Activated CD4-positive, alpha-beta T cell treated with anti-CD3 and anti-CD28 coated beads for 36 hours (primary cell): Measurements from ENCODE around the gene FRMD6. TPM values are rescaled to one million over a fixed set of nuclear protein-coding genes. Genes with fewer than 3 reads are reported as not detected.

ENCODE experiments used
- ATAC-seq: fragments of 200-7000 bp; cut with Tn5 transposase; one replicate; pipeline ENCODE4 v1.10.0; 2021; ENCODE audit warnings: mild to moderate bottlenecking, moderate library complexity
- CTCF ChIA-PET: fragments of 350-600 bp; sonication (Branson Sonifier 250); formaldehyde crosslinking; loops from one replicate; lab custom pipeline; 2021; ENCODE audit warnings: antibody characterized with exemption; lab: Charles Lee
- POLR2A ChIA-PET: fragments of 350-600 bp; sonication (Branson Sonifier 250); formaldehyde crosslinking; loops from one replicate; lab custom pipeline; 2021; ENCODE audit warnings: antibody characterized with exemption, inconsistent platforms; lab: Charles Lee
- DNase-seq: peaks from one replicate; pipeline ENCODE4 v3.0.0-alpha.2; 2020
- H3K27ac Mint-ChIP-seq: one replicate; pipeline ENCODE4 v1.8.0; 2021; ENCODE audit warnings: mixed read lengths
- H3K27me3 Mint-ChIP-seq: one replicate; pipeline ENCODE4 v1.8.0; 2021; ENCODE audit warnings: mixed read lengths
- H3K36me3 Mint-ChIP-seq: one replicate; pipeline ENCODE4 v1.8.0; 2021; ENCODE audit warnings: low read depth, mixed read lengths
- H3K4me1 Mint-ChIP-seq: one replicate; pipeline ENCODE4 v1.8.0; 2021; ENCODE audit warnings: mixed read lengths
- H3K4me3 Mint-ChIP-seq: one replicate; pipeline ENCODE4 v1.8.0; 2021; ENCODE audit warnings: mild to moderate bottlenecking, moderate library complexity, mixed read lengths
- H3K9me3 Mint-ChIP-seq: one replicate; pipeline ENCODE4 v1.8.0; 2021; ENCODE audit warnings: low read depth, mixed read lengths
- intact Hi-C, 2 experiments: fragments of 100-400 bp; cut with DNase I in 1 of 2; cut with micrococcal nuclease in 1 of 2; formaldehyde crosslinking; loops; one replicate each; pipeline versions ENCODE4 v1.14.2 to v1.15.1; 2022 to 2024; cut with DNase I, micrococcal nuclease
- total RNA-seq, 2 experiments: library from RNA; stranded (reverse); gene quantifications; one replicate each; pipeline ENCODE4 v1.2.3, GENCODE V29; 2021

The FRMD6 gene
- total RNA-seq, 2 experiments from 2014 or later, result 7.5 to 8.0 TPM

DNA sequence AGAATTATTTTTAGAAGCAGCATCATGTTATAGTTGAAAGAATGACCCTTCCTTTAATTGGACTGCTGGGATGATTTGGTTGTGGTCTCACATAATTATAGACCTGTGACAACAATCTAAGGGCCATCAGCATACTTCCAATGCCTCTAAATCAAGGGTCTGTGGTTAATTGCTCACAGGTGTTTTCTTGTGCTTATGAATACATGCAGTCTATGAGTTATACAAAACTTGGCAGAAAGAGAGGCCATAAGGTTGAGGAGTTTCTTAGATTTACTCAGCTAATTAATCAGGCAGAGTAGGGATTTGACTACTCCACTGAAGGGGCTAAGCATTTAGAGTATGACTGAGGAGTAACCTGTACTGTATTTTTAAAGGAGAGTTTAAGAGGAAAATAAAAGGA, 37.0 kb upstream of the FRMD6 start:
- H3K27ac Mint-ChIP-seq, result no peak overlapping the region
- CTCF ChIA-PET, result interaction anchor here (0.9 kb wide), 1 partner anchor 161 kb away, joined by 3 read pairs; no protein-coding TSS in a partner anchor
- DNase-seq (no peak), ATAC-seq (peak; percentile 78)
- peaks cover 18% of the 10 kb centered on the region for H3K4me1 Mint-ChIP-seq
- peaks cover 8% of the 10 kb centered on the region for H3K27me3 Mint-ChIP-seq
- POLR2A ChIA-PET, result interaction anchor here (0.6 kb wide), 1 partner anchor 654 kb away, joined by 3 read pairs; no protein-coding TSS in a partner anchor
- no peaks in the 10 kb centered on the region for H3K9me3 Mint-ChIP-seq
- no peak overlapping the region for H3K4me3 Mint-ChIP-seq
- H3K36me3 Mint-ChIP-seq, result no peaks in the 10 kb centered on the region
- intact Hi-C loops, result loop anchor here in 1 of 2 experiments (5.0 kb wide), 1 partner anchor 63 kb away; no protein-coding TSS in a partner anchor

DNA sequence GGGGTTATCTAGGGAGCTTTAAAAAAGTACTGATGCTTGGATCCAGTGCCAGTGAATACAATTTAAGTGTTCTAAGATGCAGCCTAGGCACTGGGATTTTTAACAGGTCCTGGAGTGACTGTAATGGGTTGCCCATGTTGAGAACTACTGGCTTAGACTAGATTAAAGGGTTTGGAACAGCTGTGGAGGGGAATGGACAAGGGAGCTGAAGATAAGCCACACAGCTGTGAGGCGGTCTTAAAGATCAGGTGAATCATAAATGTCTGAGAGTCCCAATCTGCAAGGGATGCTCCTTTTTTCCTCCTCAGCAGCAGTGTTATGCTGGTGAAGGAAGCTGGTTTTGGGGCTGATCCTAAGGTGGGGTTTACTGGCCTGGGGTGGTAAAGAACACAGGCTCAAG, 35.5 kb upstream of the FRMD6 start:
- no peak for ATAC-seq
- POLR2A ChIA-PET, result no interaction called here

DNA sequence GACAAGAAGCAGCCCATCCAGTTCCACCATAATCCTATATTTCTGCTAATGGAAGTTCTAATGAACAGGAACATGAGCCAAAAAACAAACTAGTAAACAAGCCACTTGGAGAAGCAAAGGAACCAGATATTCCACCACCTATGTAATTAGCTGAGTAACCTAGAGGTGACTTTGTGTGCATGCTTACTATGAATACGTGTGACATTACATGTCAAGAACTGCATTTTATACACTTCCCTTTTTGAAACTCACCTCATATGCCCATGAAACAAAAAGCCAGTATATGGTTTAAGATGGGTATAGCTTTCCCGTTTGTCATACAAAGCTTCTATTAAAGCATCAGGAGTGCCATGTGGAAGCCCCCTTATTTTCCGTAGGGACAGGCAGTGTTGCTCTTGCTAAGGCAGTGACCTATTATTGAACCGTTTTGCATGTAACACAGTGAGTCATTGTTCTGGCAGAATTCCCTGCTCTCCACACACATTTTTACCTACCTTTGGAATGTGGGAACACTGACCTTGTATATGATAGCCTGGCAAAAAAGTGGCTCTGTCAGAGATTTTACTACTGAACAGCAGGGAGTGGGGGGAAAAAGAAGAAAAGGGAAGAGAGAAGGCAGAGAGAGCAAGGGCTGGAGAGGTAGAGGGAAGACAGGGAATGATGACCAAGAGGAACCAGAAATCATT, 34.8 kb upstream of the FRMD6 start:
- no peak for DNase-seq
- ATAC-seq, result no peak
- Mint-ChIP-seq H3K27ac (no peak overlapping the region), H3K9me3 (no peaks in the 10 kb centered on the region), H3K36me3 (no peaks in the 10 kb centered on the region), H3K4me1 (peaks cover 18% of the 10 kb centered on the region), H3K27me3 (peaks cover 6% of the 10 kb centered on the region), H3K4me3 (no peak overlapping the region)
- intact Hi-C loops, result no loop called here
- ChIA-PET POLR2A (interaction anchor here (0.5 kb wide), 1 partner anchor 109 kb away, joined by 4 read pairs; no protein-coding TSS in a partner anchor), CTCF (interaction anchor here (1.5 kb wide), 1 partner anchor 20 kb away, joined by 3 read pairs; no protein-coding TSS in a partner anchor)

More for the DNA sequence above, 35.5 kb upstream of the FRMD6 start:
- peaks cover 6% of the 10 kb centered on the region for H3K27me3 Mint-ChIP-seq
- H3K27ac Mint-ChIP-seq, result no peak overlapping the region
- CTCF ChIA-PET, result interaction anchor here (0.6 to 1.5 kb wide), 2 partner anchors 20 to 163 kb away, joined by 3 to 4 read pairs; no protein-coding TSS in a partner anchor
- H3K9me3 Mint-ChIP-seq, result no peaks in the 10 kb centered on the region
- H3K4me3 Mint-ChIP-seq, result no peak overlapping the region
- H3K36me3 Mint-ChIP-seq, result no peaks in the 10 kb centered on the region
- intact Hi-C loops, result no loop called here
- H3K4me1 Mint-ChIP-seq, result peaks cover 18% of the 10 kb centered on the region
- DNase-seq, result no peak

DNA sequence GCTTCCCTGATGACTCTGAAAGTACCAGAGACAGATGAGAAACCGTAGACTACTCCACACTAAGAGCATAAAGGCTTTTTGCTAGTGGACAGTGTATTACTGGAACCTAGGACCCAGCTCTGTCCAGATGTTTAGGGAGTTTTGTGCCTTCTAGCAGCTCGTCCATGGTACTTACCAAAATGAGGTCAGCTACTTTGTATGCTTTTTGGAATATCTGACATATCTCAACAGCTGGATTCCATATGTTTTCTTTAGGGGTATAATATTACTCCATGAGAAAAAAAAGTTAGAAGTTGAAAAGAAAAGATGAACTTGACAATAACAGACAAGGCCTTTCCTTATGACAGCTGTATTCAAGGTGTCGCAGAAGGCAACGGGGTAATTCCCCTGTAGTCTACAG, 32.1 kb upstream of the FRMD6 start:
- H3K4me3 Mint-ChIP-seq, result no peak overlapping the region
- peaks cover 4% of the 10 kb centered on the region for H3K4me1 Mint-ChIP-seq
- ChIA-PET POLR2A (no interaction called here), CTCF (interaction anchor here (2.1 kb wide), 1 partner anchor 33 kb away, joined by 6 read pairs; the partner anchor contains the start of gene FRMD6)
- ATAC-seq (no peak), DNase-seq (no peak)
- H3K27ac Mint-ChIP-seq, result no peak overlapping the region
- H3K27me3 Mint-ChIP-seq, result peaks cover 11% of the 10 kb centered on the region
- H3K9me3 Mint-ChIP-seq, result no peaks in the 10 kb centered on the region
- intact Hi-C loops, result no loop called here
- no peaks in the 10 kb centered on the region for H3K36me3 Mint-ChIP-seq

DNA sequence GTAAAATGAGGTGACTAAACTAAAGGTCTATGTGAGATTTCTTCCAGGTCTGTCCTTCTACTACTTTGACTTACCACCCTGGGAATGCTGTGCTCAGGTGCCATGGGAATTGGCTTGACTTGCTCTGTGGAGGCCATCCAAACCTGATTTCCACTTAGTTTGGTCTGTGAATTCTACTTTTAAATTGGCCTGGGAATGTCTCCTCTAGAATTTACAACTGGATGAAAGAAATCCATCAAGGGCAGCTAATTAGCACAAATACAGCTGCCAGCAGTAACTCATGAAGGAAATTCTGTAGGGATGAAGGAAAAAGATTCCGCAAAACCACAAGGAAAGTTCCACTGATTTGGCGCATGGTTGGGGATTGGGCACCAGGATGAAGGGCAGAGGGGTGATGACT, 31.7 kb upstream of the FRMD6 start:
- intact Hi-C loops, result no loop called here
- no peaks in the 10 kb centered on the region for H3K36me3 Mint-ChIP-seq
- H3K27ac Mint-ChIP-seq, result no peak overlapping the region
- H3K4me1 Mint-ChIP-seq, result no peaks in the 10 kb centered on the region
- ChIA-PET POLR2A (no interaction called here), CTCF (interaction anchor here (0.6 to 2.1 kb wide), 2 partner anchors 32 to 36 kb away, joined by 3 to 6 read pairs; partner anchors contain the start of gene FRMD6)
- ATAC-seq (no peak), DNase-seq (no peak)
- peaks cover 11% of the 10 kb centered on the region for H3K27me3 Mint-ChIP-seq
- no peak overlapping the region for H3K4me3 Mint-ChIP-seq
- no peaks in the 10 kb centered on the region for H3K9me3 Mint-ChIP-seq

DNA sequence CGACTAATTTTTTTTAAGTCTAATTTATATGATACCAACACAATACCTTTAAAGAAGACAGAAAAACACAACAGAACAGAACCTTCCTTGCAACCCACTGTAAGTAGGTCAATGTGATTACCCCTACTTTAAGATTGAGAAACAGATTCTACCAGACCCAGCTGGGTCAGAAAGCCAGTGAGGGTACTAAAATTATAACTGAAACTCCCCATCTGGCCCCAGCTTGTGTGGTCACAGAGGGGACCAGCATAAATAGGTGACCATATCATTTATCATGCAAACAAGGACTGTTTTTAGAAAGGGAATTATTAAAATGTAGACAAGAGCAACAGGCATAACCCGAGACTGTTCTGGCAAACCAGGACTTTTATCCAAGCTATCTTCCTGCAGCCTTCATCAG, 30.1 kb upstream of the FRMD6 start:
- Mint-ChIP-seq H3K9me3 (no peaks in the 10 kb centered on the region), H3K4me3 (no peak overlapping the region), H3K27ac (no peak overlapping the region), H3K27me3 (peaks cover 11% of the 10 kb centered on the region), H3K4me1 (peaks cover 5% of the 10 kb centered on the region), H3K36me3 (no peaks in the 10 kb centered on the region)
- ChIA-PET CTCF (interaction anchor here (0.6 to 1.1 kb wide), 3 partner anchors 21 to 394 kb away, joined by 3 to 4 read pairs (median 3); no protein-coding TSS in a partner anchor), POLR2A (interaction anchor here (0.6 kb wide), 1 partner anchor 81 kb away, joined by 4 read pairs; no protein-coding TSS in a partner anchor)
- intact Hi-C loops, result no loop called here
- DNase-seq (no peak), ATAC-seq (no peak)

DNA sequence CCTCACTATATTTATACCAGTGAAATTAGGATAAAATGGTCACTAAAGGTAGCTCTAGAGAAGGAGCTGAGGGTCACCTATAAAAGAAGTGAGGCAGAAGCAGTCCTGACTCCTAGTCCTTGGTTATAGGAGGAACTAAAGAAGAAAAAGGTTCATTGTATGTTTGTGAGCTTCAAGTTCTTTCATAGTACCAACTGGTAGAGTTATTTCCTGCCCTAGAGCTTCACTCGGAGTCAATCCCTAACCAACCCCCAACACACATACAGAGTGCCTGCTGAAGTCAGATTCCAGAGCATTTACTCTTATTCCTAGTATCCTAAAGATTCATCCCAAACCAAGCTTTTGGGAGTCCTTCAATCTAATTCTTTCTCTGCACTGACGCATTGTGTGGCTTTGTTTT, 29.3 kb upstream of the FRMD6 start:
- ATAC-seq (no peak), DNase-seq (no peak)
- no peak overlapping the region for H3K27ac Mint-ChIP-seq
- ChIA-PET CTCF (interaction anchor here (0.6 to 1.1 kb wide), 2 partner anchors 21 to 64 kb away, joined by 3 read pairs; no protein-coding TSS in a partner anchor), POLR2A (no interaction called here)
- peaks cover 7% of the 10 kb centered on the region for H3K4me1 Mint-ChIP-seq
- peaks cover 11% of the 10 kb centered on the region for H3K27me3 Mint-ChIP-seq
- no peaks in the 10 kb centered on the region for H3K9me3 Mint-ChIP-seq
- H3K36me3 Mint-ChIP-seq, result no peaks in the 10 kb centered on the region
- no peak overlapping the region for H3K4me3 Mint-ChIP-seq
- intact Hi-C loops, result no loop called here

DNA sequence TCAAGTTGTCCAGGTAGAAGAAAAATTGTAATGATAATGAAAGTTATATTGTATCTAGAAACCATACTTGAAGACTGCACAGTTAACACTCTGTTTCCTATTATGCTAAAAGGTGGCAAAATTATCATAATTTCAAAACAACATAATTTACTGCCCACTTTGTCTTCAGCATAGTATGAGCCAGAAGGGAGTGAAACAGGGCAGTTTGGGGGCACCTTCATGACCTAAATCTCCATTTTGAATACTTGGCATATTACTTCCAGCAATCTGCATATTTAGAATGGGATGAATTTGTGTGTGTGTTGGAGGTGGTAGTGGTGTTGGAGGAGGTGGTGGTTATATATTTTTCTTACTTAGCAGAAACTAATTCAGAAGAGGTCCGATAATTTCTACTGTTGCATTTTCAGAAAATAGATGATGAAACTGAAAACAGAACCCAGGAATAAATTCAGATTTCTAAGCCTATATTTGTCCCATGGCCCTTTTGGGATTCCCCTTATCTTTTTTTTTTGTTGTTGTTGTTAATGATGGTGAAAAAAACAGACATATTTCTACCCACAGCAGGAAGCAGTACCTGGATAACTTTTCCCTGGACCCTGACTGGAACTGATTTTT, 26.6 kb upstream of the FRMD6 start:
- peaks cover 7% of the 10 kb centered on the region for H3K4me1 Mint-ChIP-seq
- CTCF ChIA-PET, result interaction anchor here (0.6 to 0.7 kb wide), 2 partner anchors 19 to 342 kb away, joined by 3 read pairs; no protein-coding TSS in a partner anchor
- H3K4me3 Mint-ChIP-seq, result no peak overlapping the region
- intact Hi-C loops, result no loop called here
- H3K27ac Mint-ChIP-seq, result no peak overlapping the region
- peaks cover 2% of the 10 kb centered on the region for H3K36me3 Mint-ChIP-seq
- no peak for DNase-seq
- POLR2A ChIA-PET, result interaction anchor here (0.7 kb wide), 1 partner anchor 48 kb away, joined by 3 read pairs; no protein-coding TSS in a partner anchor
- no peak for ATAC-seq
- H3K9me3 Mint-ChIP-seq, result peaks cover 2% of the 10 kb centered on the region
- peaks cover 8% of the 10 kb centered on the region for H3K27me3 Mint-ChIP-seq

DNA sequence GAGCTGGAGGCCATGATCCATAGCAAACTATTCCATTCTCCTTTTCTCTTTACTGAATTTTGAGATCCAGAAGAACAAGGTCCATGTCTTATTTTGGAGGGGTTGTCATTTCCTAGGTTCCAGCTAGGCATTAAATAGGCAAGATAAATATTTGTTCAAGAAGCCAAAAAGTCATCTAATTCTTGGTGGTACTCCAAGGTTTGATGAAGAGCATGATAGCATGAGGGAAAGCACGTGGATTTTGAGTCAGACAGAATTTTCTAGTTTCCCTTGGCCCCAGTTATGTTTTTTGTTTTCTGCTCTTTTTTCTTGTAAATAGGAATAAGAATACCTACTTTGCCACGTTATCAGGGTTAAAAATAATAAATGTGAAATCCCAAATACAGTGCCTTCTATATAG, 25.5 kb upstream of the FRMD6 start:
- Mint-ChIP-seq H3K9me3 (peaks cover 2% of the 10 kb centered on the region), H3K4me1 (peaks cover 9% of the 10 kb centered on the region), H3K4me3 (no peak overlapping the region), H3K27ac (no peak overlapping the region), H3K36me3 (peaks cover 2% of the 10 kb centered on the region), H3K27me3 (peaks cover 8% of the 10 kb centered on the region)
- intact Hi-C loops, result no loop called here
- ATAC-seq (no peak), DNase-seq (no peak)
- ChIA-PET CTCF (no interaction called here), POLR2A (no interaction called here)

DNA sequence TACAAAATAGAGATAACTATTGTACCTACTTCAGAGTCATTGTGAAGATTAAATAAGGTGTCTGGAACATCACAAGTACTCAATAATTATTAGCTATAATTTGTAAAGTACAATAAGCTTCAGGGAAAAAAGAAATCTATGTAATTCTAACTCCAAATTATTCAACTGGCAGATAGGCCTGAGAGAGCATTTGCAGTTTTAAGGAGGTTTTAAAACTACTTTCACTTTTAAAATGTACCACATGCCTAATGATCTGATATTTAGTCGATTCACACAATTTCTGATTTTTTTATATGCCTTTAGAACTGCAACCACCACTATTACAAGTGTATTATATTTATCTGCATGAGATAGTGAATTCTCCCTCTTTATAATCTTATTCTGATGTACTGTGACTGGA, 24.9 kb upstream of the FRMD6 start:
- POLR2A ChIA-PET, result no interaction called here
- Mint-ChIP-seq H3K4me3 (no peak overlapping the region), H3K27ac (no peak overlapping the region), H3K36me3 (peaks cover 2% of the 10 kb centered on the region), H3K27me3 (peaks cover 8% of the 10 kb centered on the region), H3K9me3 (peaks cover 2% of the 10 kb centered on the region), H3K4me1 (peaks cover 15% of the 10 kb centered on the region)
- CTCF ChIA-PET, result no interaction called here
- no peak for ATAC-seq
- no peak for DNase-seq
- intact Hi-C loops, result no loop called here

DNA sequence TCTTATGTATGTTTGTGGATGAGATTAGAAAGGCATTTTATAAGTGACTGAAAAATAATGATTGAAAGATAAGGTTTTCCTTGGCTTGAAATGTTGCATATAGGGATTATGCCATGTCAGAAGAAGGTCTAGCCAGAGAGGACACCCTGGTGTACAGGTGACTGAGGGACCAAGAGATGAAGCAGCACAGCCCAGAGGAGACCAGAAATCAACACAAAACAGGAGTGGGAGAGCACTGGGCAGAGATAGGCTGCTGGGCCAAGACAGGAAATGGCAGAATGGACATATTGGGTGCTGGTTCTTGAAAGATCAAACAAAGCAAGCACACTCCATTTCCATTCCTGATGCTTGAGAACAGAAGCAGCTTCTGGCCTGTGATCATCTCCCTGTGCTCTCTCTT, 24.4 kb upstream of the FRMD6 start:
- ChIA-PET POLR2A (no interaction called here), CTCF (no interaction called here)
- intact Hi-C loops, result no loop called here
- H3K9me3 Mint-ChIP-seq, result peaks cover 2% of the 10 kb centered on the region
- no peak for ATAC-seq
- H3K27ac Mint-ChIP-seq, result no peak overlapping the region
- H3K36me3 Mint-ChIP-seq, result peaks cover 2% of the 10 kb centered on the region
- H3K4me1 Mint-ChIP-seq, result peaks cover 18% of the 10 kb centered on the region
- DNase-seq, result no peak
- no peak overlapping the region for H3K4me3 Mint-ChIP-seq
- peaks cover 8% of the 10 kb centered on the region for H3K27me3 Mint-ChIP-seq
